LNCaP clone FGC (cell line): ENCODE results near the gene AKAP13.

Source experiments
- DNase-seq: peaks from one replicate; pipeline ENCODE4 v3.0.0-alpha.2; 2011; ENCODE audit warnings: low read depth
- H3K4me3 ChIP-seq: 2 replicates; pipeline ENCODE4 v1.5.1; 2011; ENCODE audit warnings: mild to moderate bottlenecking, low read depth, low read length, control low read depth
- CTCF ChIP-seq: IDR thresholded peaks from 2 replicates; pipeline ENCODE4 v1.5.1; 2012; ENCODE audit warnings: mild to moderate bottlenecking; ENCODE audit not compliant: control insufficient read depth, insufficient read depth; ENCODE audit errors: extremely low read depth

The AKAP13 gene

GRCh38 chr15:85456798-85457197 is 76.4 kb downstream of the AKAP13 start:
- H3K4me3 ChIP-seq: no peak overlapping the region
- no peak for TF ChIP-seq CTCF

GRCh38 chr15:85457392-85457968 is 77.1 kb downstream of the AKAP13 start:
- H3K4me3 ChIP-seq: no peak overlapping the region
- TF ChIP-seq CTCF: no peak
- DNase-seq: no peak

More at GRCh38 chr15:85456798-85457197, 76.4 kb downstream of the AKAP13 start:
- no peak for DNase-seq

- DNase-seq: no peak
- H3K4me3 ChIP-seq: no peak overlapping the region
- no peak for TF ChIP-seq CTCF
Observed at GRCh38 chr15:85458764-85459163, 78.4 kb downstream of the AKAP13 start.

- H3K4me3 ChIP-seq: no peak overlapping the region
- DNase-seq: no peak
- TF ChIP-seq CTCF: no peak
Observed at GRCh38 chr15:85462029-85462428, 81.6 kb downstream of the AKAP13 start.

- no peak overlapping the region for H3K4me3 ChIP-seq
- no peak for TF ChIP-seq CTCF
Observed at GRCh38 chr15:85463276-85463892, 83.0 kb downstream of the AKAP13 start.

GRCh38 chr15:85463976-85464375 is 83.6 kb downstream of the AKAP13 start:
- DNase-seq: no peak
- H3K4me3 ChIP-seq: no peak overlapping the region
- TF ChIP-seq CTCF: no peak

More at GRCh38 chr15:85463276-85463892, 83.0 kb downstream of the AKAP13 start:
- no peak for DNase-seq

- TF ChIP-seq CTCF: no peak
Observed at GRCh38 chr15:85464471-85464870, 84.1 kb downstream of the AKAP13 start.

More at GRCh38 chr15:85464471-85464870, 84.1 kb downstream of the AKAP13 start:
- no peak for DNase-seq
- H3K4me3 ChIP-seq: no peak overlapping the region
